HCEC 1CT (cell line): ENCODE results near the gene HSPA14.
A peak's percentile ranks its signal among the peaks of the same experiment; 100 is the strongest.
"Not testable (repeated sequence)": the region's sequence is repeated elsewhere in the genome, so short reads cannot be mapped to it uniquely, and the experiment has no call there.

Experiments used
- DNase-seq: peaks from one replicate; pipeline ENCODE4 v3.0.0-alpha.2; 2017

The HSPA14 gene

DNA sequence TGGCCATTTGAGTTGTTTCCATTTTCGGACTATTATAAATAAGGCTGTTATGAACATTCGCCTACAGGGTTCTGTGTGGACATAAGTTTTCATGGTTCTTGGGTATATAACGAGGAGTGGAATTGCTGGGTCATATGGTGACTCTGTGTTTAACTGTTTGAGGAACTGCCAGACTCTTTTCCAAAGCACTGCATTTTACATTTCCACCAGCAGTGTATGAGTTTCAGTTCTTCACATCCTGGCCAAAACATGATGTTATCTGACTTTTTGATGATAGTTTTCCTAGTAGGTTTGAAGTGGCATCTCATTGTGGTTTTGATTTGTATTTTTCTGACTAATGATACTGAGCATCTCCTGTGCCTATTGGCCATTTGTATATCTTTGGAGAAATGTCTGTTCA lies 46.0 kb downstream of the HSPA14 start:
- no peak for DNase-seq

DNA sequence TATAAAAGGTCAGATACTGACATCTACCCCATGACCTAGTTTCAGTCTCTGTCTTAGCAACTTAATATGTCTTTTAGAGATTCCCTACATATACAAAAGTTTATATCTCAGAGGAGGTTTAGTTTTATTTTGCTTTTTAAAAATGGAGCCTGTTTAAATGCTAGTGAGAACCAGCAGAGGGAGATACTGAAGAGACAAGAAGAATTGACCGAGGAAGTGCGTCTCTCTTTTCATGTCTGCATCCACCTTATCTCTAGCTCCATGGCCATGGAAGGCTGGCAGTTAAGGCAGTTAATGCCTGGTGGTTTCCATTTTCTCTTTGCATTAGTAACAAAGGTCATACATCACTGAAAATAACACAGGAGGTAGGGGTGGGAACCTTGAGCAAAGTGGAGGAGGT lies 51.2 kb downstream of the HSPA14 start:
- DNase-seq, result no peak

- no peak for DNase-seq
Measured at GRCh38 chr10:14891151-14891550, 53.0 kb downstream of the HSPA14 start.

- peak; percentile 42 for DNase-seq
Measured at GRCh38 chr10:14904316-14904732, 66.2 kb downstream of the HSPA14 start.

GRCh38 chr10:14904864-14905263 lies 66.8 kb downstream of the HSPA14 start:
- DNase-seq, result no peak

- DNase-seq, result no peak
Measured at GRCh38 chr10:14905890-14906289, 67.8 kb downstream of the HSPA14 start.

DNA sequence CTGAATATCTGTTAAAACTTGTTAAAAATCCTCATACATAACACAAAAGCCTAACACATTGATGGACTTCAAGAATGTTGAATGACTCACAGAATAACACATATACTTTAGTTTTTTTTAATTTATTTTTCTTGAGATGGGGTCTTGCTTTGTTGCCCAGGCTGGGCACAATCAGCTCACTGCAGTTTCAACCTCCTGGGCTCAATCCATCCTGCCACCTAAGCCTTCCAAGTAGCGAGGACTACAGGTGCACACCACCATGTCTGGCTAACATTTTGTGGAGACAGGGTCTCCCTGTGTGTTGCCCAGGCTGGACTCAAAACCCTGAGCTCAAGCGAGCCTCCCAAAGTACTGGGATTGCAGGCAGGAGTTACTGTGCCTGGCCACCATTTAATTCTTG lies 68.7 kb downstream of the HSPA14 start:
- DNase-seq, result no peak

- not testable (repeated sequence) for DNase-seq
Measured at GRCh38 chr10:14907591-14907990, 69.5 kb downstream of the HSPA14 start.

- no peak for DNase-seq
Measured at GRCh38 chr10:14909101-14909500, 71.0 kb downstream of the HSPA14 start.

- no peak for DNase-seq
Measured at GRCh38 chr10:14910953-14911352, 72.8 kb downstream of the HSPA14 start.

DNA sequence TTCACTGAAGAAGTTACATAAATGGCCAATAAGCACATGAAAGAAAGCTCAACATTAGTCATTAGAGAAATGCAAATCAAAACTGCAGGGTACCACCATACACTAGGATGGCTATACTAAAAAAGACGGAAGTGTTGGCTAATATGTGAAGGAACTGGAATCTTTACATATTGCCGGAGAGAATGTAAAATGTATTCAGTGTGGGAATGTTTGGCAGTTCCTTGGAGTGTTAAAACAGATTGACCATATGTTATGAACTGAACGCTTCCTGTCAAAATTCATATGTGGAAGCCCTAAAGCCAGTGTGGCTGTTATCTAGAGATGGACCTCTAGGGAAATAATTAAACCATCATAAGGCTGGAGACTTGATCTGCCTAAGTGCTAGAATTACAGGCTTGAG lies 73.7 kb downstream of the HSPA14 start:
- DNase-seq, result no peak

DNA sequence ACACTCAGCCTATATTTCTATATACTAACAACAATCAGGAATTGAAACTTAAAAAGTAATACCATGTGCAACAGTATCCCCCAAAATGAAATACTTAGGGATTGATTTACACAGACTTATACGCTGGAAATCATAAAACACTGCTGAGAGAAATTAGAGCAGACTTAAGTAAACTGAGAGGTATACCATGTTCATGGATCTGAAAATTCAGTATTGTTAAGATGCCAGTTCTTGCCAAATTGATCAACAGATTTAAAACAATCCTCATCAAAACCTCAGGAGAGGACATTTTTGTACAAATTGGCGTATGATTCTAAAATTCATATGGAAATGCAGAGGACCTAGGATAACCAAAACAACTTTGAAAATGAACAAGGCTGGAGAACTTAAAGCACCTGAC lies 78.5 kb downstream of the HSPA14 start:
- DNase-seq, result no peak

DNA sequence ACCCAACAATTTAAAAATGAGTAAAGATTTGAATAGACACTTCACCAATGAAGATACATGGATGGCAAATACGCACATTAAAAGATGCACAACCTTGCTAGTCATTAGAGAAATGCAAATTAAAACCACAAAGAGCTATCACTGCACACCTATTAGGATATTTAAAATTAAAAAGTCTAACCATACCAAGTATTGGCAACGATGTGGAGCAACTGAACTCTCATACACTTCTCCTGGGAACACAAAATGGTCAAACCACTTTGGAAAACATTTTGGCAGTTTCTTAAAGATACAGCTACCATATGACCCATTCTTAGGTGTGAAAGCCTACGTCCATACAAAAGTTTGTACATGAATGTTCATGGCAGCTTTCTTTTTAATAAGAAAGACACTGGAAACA lies 79.7 kb downstream of the HSPA14 start:
- no peak for DNase-seq

- no peak for DNase-seq
Measured at GRCh38 chr10:14918964-14919363, 80.9 kb downstream of the HSPA14 start.
